Adipocyte (in vitro differentiated cells): ENCODE measurements around the gene PDE4D.

Source experiments
- DNase-seq: peaks from one replicate; pipeline ENCODE4 v3.0.0-alpha.2; 2015; ENCODE audit warnings: low read depth
- H3K27me3 ChIP-seq: replicated peaks from 2 replicates; pipeline ENCODE4 v1.7.0; 2013; ENCODE audit warnings: mild to moderate bottlenecking, low read length, moderate library complexity; ENCODE audit not compliant: control insufficient read depth, insufficient read depth
- H3K36me3 ChIP-seq: 2 replicates; pipeline ENCODE4 v1.7.0; 2013; ENCODE audit warnings: low read length, mild to moderate bottlenecking, moderate library complexity; ENCODE audit not compliant: control insufficient read depth, insufficient read depth, severe bottlenecking
- H3K4me1 ChIP-seq: 2 replicates; pipeline ENCODE4 v1.7.0; 2013; ENCODE audit warnings: mild to moderate bottlenecking, low read length, moderate library complexity; ENCODE audit not compliant: control insufficient read depth, insufficient read depth
- H3K4me3 ChIP-seq: 2 replicates; pipeline ENCODE4 v1.7.0; 2013; ENCODE audit warnings: mild to moderate bottlenecking, low read length, moderate library complexity
- H3K9ac ChIP-seq: 2 replicates; pipeline ENCODE4 v1.7.0; 2013; ENCODE audit warnings: mild to moderate bottlenecking, low read length, moderate library complexity
- H3K9me3 ChIP-seq: 2 replicates; pipeline ENCODE4 v1.7.0; 2013; ENCODE audit warnings: mild to moderate bottlenecking, low read length, moderate library complexity; ENCODE audit not compliant: control insufficient read depth

The PDE4D gene

DNA sequence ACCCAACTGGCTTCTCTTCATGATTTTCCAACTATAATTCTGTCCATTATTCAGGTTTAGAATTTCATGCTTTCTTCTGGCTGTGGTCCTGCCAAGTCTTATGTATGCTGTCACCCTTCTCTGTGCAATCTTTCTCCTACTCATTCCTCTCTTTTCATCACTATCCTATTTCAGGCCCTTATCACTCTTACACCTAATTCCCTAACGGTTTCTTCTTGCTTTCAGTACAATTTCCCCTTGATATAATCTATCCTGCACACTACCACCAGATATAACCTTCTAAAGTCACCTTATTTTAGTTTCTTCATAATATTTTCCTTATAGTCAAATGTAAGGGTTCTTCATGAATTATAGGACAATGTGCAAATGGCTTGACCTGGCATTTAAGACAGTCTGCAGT lies 874.4 kb downstream of the PDE4D start:
- Histone ChIP-seq H3K36me3 (no peaks in the 10 kb centered on the region), H3K4me1 (peaks cover 7% of the 10 kb centered on the region), H3K9me3 (no peaks in the 10 kb centered on the region), H3K27me3 (no peaks in the 10 kb centered on the region), H3K4me3 (no peak overlapping the region), H3K9ac (no peak overlapping the region)
- no peak for DNase-seq

DNA sequence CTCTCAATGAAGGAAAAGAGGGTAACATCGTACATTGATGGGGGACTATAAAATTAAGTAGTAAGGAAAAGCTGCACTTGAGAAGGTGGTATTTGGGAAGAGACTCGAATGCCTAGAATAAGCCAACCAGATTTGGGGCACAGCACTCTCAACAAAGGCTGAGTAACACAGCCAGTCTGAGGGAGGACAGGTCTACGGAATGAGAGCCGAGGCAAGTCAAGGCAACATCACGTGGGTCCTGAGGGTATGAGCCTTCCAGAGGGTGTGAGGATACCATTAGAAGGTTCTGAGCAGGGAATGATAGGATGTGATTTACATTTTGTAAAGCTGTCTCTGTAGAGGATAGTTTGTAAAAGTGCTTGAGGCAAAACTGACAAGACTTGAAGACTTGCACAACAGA lies 876.6 kb downstream of the PDE4D start:
- Histone ChIP-seq H3K27me3 (no peaks in the 10 kb centered on the region), H3K9me3 (no peaks in the 10 kb centered on the region), H3K9ac (no peak overlapping the region), H3K4me1 (peaks cover 7% of the 10 kb centered on the region), H3K4me3 (no peak overlapping the region), H3K36me3 (no peaks in the 10 kb centered on the region)
- no peak for DNase-seq

DNA sequence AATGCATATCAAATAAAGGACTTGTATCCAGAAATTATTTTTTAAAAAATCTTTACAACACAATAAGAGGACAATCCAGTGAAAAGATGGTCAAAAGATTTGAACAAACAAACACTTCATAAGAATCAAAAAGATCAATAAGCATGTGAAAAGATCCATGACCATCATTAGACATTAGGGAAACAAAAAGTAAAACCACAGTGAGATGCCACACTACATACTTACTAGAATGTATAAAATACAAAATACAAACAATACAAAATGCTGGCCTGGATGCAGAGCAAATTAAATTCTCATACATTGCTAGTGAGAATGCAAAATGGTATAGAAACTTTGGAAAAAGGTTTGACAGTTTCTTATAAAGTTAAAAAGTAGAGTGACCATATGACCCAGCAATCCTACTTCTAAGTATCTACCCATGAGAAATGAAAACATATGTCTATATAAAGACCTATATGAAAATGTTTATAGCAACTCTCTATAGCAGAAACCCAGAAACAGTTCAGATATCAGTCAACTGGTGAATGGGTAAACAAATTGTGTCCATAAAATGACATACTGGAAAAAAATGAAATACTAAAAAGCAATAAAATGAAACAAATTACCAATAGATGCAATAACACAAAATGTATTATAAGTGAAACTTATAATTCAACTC lies 884.6 kb downstream of the PDE4D start:
- no peaks in the 10 kb centered on the region for H3K36me3 ChIP-seq
- no peak for DNase-seq
- peaks cover 4% of the 10 kb centered on the region for H3K4me1 ChIP-seq
- H3K9me3 ChIP-seq, result no peaks in the 10 kb centered on the region
- H3K4me3 ChIP-seq, result no peak overlapping the region
- no peak overlapping the region for H3K9ac ChIP-seq
- H3K27me3 ChIP-seq, result no peaks in the 10 kb centered on the region

DNA sequence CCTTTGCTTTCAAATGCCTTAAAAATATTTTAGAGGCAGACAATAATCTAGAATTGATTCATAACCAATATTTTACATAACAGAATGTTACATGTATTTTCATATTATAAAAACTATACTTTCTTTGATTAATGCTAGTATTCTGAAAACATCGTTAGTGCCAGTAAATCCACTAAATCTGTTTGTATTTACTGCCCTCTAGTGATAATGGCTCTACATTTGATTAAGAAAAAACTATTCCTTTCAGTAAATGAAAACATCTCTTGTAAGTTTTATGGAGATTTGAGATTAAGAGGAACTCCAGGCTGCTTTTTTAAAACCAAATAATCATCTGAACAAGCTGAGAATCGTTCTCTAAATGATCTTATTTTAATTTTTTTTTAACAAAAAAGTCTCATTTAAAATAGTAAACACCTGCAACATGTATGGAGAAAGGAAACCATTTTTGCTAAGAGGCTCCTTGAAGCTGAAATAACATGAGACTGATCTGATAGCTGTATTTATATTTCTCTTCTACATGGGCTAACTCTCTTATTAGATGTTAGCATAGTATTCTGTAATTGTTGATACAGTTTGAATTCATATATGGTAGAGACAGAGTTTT lies 886.0 kb downstream of the PDE4D start:
- Histone ChIP-seq H3K36me3 (no peaks in the 10 kb centered on the region), H3K4me1 (peaks cover 4% of the 10 kb centered on the region), H3K9ac (no peak overlapping the region), H3K9me3 (no peaks in the 10 kb centered on the region), H3K27me3 (no peaks in the 10 kb centered on the region), H3K4me3 (no peak overlapping the region)
- DNase-seq, result peak; percentile 69

DNA sequence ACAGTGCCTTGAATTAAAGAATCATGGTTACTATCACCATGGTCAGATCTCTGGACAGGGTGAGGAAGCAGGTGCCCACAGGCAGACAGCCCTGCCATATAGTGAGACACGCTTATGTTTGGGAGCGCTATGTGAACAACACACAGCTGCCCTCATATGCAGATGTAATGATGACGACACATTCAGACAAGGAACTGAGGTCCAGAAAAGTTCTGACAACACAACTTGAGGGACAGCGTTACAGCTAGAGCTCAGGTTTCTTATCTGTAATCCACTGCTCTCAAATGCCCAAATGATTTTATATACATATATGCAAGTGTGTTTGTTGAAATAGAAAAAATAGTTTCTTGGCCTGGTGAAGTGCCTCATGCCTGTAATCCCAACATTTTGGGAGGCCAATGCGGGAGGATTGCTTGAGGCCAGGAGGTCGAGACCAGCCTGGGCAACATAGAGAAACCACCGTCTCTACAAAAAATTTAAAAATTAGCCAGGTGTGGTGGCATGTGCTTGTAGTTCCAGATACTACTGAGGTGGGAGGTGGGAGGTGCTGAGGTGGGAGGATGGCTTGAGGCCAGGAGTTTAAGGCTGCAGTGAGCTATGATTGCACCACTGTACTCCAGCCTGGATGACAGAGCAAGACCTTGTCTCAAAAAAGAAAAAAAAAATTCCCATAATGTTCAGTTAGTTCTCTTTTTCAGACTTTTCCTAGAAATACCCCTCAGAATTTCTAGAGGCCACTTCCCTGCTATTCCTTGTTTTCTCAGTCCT lies 887.4 kb downstream of the PDE4D start:
- H3K9me3 ChIP-seq, result no peaks in the 10 kb centered on the region
- no peaks in the 10 kb centered on the region for H3K36me3 ChIP-seq
- peaks cover 4% of the 10 kb centered on the region for H3K4me1 ChIP-seq
- no peak overlapping the region for H3K4me3 ChIP-seq
- no peak for DNase-seq
- no peaks in the 10 kb centered on the region for H3K27me3 ChIP-seq
- H3K9ac ChIP-seq, result no peak overlapping the region

DNA sequence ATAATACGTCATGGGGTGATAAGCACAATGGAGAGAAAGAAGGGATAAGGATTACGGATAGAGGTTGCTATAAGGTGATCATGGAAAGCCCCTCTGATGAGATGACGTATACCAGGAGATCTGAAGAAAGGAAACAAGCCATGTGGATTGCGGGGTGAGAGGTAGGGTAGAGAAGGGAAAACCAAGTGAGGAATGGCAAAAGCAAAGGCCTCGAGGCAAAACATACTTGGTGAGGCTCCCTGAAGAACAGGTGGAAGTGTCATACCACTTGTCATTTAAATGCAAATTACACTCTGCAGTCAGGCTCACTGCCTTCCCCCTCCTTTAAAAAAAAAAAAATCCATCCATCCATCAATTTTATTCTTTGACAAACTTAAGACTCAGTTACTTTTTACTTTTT lies 889.9 kb downstream of the PDE4D start:
- Histone ChIP-seq H3K27me3 (no peaks in the 10 kb centered on the region), H3K4me1 (peaks cover 4% of the 10 kb centered on the region), H3K9me3 (no peaks in the 10 kb centered on the region), H3K4me3 (no peak overlapping the region), H3K9ac (no peak overlapping the region), H3K36me3 (no peaks in the 10 kb centered on the region)
- no peak for DNase-seq

DNA sequence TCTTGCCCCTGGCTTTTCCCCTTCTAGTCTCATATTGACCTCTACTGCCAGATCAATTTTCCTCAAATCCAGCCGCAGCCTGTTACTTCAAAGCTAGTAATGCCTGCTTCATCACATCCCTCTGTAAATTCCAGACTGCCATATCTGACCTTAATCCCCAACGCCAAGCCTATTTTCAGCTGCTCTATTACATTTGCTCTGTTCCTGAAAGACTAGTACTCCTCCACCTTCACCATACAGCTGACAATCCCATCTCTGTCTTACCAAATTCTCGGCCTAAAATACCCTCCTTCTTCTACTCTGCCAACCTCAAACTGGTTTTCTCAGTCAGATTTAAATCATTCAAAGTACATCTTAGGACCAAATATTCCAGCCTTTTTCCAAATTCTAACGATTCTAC lies 890.4 kb downstream of the PDE4D start:
- no peaks in the 10 kb centered on the region for H3K36me3 ChIP-seq
- no peak for DNase-seq
- no peak overlapping the region for H3K4me3 ChIP-seq
- H3K4me1 ChIP-seq, result peaks cover 4% of the 10 kb centered on the region
- H3K27me3 ChIP-seq, result no peaks in the 10 kb centered on the region
- H3K9ac ChIP-seq, result no peak overlapping the region
- no peaks in the 10 kb centered on the region for H3K9me3 ChIP-seq

DNA sequence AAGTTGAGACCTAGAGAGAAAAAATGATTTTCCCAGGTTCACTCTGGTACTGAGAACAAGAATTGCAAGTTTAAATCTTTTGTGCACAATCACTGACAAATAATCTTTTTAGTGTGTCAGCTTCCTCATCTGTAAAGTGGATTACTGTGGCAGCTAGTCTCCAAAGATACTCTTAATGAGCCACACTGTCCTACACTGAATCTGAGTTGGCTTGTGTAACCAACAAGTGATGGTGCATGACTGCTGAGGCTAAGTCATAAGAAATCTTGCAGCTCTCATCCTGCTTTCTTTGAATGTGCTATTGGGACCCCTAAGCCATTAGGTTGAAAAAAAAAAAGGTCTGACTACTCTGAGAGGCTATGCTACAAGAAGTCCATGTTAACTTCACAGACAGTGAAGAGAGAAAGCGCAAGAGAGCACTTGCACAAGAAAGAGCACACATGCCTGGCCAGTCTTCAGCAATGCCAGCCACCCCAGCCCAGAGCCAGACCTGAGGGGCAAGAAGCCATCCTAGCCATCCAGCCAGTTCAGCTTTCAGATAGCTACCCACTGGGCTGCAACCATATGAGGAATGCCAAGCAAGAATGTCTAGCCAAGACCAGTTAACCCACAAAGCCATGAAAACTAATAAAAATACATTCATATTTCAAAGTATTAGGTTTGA lies 891.2 kb downstream of the PDE4D start:
- H3K4me1 ChIP-seq, result peaks cover 4% of the 10 kb centered on the region
- H3K4me3 ChIP-seq, result no peak overlapping the region
- H3K9ac ChIP-seq, result no peak overlapping the region
- H3K9me3 ChIP-seq, result no peaks in the 10 kb centered on the region
- H3K27me3 ChIP-seq, result no peaks in the 10 kb centered on the region
- no peak for DNase-seq
- H3K36me3 ChIP-seq, result no peaks in the 10 kb centered on the region

DNA sequence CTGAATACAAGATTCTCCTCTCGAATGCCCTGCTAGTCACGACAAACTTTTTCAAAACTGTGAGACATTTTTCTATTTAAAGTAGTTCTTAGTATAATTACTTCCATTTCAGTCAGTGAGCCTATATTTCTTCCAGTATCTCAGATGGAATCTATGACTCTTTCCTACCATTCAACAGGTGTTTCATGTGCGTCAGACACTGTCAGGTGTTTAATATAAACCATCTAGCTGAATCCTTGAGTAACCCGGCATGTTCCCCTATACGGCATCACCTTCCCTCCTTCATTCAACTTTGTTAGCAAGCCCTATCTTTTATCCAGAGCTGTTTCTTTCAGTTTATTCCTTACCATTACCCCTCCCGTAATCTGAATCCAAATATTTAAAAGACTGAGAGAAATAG lies 891.8 kb downstream of the PDE4D start:
- Histone ChIP-seq H3K36me3 (no peaks in the 10 kb centered on the region), H3K27me3 (no peaks in the 10 kb centered on the region), H3K9ac (no peak overlapping the region), H3K4me1 (peaks cover 3% of the 10 kb centered on the region), H3K4me3 (no peak overlapping the region), H3K9me3 (no peaks in the 10 kb centered on the region)
- no peak for DNase-seq

DNA sequence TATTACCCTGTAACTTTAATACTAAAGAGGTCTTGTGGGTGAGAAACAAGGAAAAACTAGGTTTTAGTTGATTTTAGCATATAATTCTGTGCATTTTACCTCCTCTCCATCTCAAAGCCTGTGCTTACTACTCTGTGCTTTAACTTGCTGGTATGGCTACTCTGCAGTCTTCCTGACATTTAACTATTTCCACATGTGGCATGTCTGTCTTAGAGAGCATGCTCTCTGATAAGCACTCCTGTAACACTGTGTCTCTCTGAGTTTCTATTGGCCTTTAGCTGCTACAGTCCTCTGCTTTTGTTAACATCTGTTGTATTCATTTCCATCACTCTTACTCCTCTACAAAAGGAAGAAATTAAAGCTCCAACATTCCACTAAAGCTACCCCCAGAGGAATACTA lies 892.4 kb downstream of the PDE4D start:
- Histone ChIP-seq H3K9me3 (no peaks in the 10 kb centered on the region), H3K36me3 (no peaks in the 10 kb centered on the region), H3K4me3 (no peak overlapping the region), H3K4me1 (no peaks in the 10 kb centered on the region), H3K27me3 (no peaks in the 10 kb centered on the region), H3K9ac (no peak overlapping the region)
- DNase-seq, result peak; percentile 33

DNA sequence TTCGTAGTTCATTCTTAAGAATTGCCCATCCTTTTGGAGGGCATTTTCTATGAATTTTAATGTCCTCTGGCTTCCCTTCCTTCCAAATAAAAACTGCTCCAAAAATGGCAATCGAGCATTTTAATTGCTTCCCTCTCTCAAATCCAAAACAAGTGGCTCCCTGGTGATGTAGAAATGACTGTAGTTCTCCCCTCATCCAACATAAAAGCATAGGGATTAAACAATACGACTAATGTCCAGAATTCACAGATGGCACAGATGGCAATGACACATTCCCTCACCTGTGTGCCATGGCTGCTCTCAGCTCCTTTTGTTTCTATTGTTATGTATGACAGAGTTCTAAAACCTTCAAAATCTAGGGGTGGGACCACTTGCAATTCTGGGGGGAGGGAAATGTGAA lies 893.3 kb downstream of the PDE4D start:
- no peak overlapping the region for H3K4me3 ChIP-seq
- no peaks in the 10 kb centered on the region for H3K27me3 ChIP-seq
- no peak overlapping the region for H3K9ac ChIP-seq
- H3K4me1 ChIP-seq, result no peaks in the 10 kb centered on the region
- H3K36me3 ChIP-seq, result no peaks in the 10 kb centered on the region
- DNase-seq, result no peak
- no peaks in the 10 kb centered on the region for H3K9me3 ChIP-seq
